NCI-H187 (cell line): Measurements from ENCODE around the gene HEATR9.

Experiments used
- DNase-seq, 2 experiments: peaks; one replicate each; lab custom pipeline; 2025; lab: John Stamatoyannopoulos, UW

HEATR9 gene

GRCh38 chr17:35864853-35865252, 3.8 kb downstream of the HEATR9 start:
- no peak for DNase-seq

GRCh38 chr17:35856603-35857002, 12.1 kb downstream of the HEATR9 start:
- no peak for DNase-seq

GRCh38 chr17:35855965-35856364, 12.7 kb downstream of the HEATR9 start:
- no peak for DNase-seq

- DNase-seq = peak in 1 of 2 experiments; percentile 6
Measured at GRCh38 chr17:35849469-35850348, 19.0 kb downstream of the HEATR9 start.

DNA sequence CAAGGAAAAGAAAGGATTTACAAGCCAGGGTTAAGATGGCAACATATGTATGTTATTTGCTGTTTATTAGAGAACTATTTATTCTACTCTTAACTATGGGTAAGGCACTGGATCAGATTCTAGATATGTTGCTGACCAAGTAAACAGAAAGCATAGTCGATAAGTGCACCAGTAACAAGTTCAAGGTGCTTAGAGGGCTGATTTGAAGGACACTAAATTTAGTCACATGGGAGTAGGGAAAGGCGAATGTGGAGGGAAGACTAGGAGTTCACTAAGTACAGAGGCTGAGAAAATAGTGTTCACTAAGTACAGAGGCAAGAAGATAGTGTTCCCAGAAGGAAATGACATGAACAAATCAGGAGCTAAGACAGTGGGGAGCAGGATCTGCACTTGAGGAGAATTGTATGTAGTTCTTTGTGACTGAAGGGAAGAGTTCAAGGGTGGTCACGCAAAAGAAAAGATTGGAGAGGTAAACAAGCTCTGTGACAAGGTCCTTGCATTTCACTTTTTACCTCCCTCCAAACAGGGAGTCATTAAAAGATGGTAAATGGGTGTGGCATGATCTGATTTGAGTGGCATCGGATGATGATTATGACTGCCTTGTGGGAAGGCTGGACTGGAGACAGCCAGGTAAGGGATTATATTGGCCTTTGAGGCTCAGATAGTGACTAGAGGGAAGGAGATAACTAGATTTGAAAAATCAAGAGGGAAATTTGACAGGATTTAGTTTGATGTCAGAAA, 20.9 kb downstream of the HEATR9 start:
- no peak for DNase-seq

- DNase-seq = no peak
Measured at GRCh38 chr17:35847006-35847405, 21.7 kb downstream of the HEATR9 start.

GRCh38 chr17:35846055-35846809, 22.5 kb downstream of the HEATR9 start:
- no peak for DNase-seq

DNA sequence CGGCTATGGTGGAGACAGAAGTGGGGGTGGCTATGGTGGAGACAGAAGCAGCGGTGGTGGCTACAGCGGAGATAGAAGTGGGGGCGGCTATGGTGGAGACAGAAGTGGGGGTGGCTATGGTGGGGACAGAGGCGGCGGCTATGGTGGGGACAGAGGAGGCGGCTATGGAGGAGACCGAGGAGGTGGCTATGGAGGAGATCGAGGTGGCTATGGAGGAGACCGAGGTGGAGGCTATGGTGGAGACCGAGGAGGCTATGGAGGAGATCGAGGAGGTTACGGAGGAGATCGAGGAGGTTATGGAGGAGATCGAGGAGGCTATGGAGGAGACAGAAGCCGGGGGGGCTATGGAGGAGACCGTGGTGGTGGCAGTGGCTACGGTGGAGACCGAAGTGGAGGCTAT, 24.1 kb downstream of the HEATR9 start:
- DNase-seq = no peak

DNA sequence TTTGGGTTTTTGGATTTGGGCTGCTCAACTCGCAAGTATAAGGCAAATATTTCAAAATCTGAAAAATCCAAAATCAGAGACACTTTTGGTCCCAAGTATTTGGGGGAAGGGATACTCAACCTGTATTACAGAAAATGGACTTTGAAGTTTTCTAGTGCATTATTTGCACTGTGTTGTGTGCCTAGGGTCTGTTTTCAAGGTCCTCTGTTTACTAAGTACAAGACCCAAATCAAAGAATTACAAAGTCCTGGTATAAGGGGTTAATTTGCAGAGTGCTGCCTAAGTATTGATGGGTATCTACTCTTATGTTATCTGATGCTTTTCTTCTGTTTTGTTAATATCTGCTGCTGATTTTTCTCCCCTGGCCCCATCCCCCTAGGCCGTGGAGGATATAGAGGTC, 25.0 kb downstream of the HEATR9 start:
- DNase-seq = no peak

DNA sequence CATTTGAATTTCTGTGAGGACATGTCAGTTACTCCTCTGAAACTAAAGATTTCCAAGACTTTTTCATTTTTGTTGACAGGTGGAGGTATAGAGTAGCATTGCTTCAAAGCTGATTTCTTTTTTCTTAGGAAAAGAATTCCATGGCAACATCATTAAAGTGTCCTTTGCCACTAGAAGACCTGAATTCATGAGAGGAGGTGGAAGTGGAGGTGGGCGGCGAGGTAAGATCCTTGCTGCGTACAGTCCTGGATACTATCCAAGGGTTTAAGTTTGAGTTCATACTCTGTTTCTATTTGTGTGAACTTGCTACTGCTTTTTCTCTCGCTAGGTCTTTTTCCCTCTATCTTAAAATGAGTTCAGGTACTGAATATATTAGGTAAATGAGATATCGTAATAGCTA, 26.5 kb downstream of the HEATR9 start:
- no peak for DNase-seq

GRCh38 chr17:35841505-35841904, 27.2 kb downstream of the HEATR9 start:
- DNase-seq = no peak

DNA sequence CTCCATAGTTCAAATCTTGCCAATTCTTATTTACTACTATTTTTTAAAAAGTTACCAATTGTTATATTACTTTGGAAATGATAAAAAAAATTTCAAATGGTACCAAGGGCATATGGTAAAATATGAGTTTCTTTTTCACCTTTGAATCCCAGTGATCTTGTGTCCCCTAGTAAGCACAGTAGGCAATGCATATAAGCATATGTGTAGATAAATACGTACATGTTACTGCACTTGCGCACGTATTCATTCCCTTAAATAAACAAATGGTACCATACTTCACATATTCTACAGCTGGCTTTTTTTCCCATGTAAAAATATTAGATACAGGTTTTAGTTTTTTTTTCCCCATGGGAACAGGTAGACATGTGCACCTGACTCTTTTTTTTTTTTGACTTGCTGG, 27.6 kb downstream of the HEATR9 start:
- no peak for DNase-seq

DNA sequence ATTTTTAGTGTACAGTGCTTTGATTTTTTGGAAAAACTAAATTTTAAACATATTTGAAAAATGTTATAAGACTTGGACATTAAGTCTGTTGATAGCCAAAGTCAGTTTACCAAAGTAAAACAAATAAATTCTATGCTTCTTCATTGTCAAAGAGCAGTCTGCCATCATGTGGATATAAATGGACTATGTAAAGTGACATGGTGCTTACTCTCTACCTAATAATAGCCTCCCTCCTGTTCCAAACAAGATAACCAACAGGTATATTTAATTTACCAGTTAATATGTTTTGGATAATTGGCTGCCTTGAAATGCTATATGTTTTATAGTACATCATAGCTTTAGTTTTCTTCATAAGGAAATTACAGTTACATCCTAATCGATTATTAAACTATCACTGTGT, 43.5 kb downstream of the HEATR9 start:
- no peak for DNase-seq

- DNase-seq = no peak
Measured at GRCh38 chr17:35821308-35821707, 47.4 kb downstream of the HEATR9 start.

GRCh38 chr17:35819455-35819854, 49.2 kb downstream of the HEATR9 start:
- DNase-seq = no peak

DNA sequence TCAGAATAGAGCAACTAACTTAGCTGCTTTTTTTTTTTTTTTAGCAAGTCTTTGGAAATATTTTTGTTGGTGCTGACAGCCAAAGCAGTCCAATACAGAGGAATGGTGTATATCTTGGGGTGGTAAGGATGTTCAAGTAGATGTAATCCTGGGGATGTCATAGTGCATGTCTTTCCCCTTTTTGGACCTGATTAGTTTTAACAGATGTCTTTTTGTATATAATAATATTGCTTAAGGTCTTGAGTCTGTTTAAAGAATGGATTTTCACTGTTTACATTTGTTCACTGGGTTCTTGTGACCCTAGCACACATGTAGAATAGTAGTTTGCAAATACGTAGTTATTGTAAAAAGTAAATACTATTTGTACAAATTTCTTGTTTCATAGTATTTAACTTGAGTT, 51.5 kb downstream of the HEATR9 start:
- no peak for DNase-seq

- DNase-seq = no peak
Measured at GRCh38 chr17:35816723-35817122, 52.0 kb downstream of the HEATR9 start.

DNA sequence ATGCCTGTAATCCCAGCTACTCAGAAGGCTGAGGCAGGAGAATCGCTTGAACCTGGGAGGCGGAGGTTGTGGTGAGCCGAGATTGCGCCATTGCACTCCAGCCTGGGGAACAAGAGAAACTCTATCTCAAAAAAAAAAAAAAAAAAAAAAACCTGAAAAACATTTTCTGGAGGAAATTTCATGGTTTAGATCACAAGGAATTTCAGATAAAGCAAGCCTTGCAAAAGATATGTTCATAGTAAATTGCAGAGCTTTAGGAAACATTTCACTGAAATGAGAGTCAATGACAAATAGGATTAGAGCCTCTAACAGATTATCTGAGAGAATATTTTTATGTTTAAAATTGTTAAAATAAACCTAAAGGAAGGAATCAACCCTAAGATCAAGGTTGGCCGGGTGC, 56.2 kb downstream of the HEATR9 start:
- no peak for DNase-seq

DNA sequence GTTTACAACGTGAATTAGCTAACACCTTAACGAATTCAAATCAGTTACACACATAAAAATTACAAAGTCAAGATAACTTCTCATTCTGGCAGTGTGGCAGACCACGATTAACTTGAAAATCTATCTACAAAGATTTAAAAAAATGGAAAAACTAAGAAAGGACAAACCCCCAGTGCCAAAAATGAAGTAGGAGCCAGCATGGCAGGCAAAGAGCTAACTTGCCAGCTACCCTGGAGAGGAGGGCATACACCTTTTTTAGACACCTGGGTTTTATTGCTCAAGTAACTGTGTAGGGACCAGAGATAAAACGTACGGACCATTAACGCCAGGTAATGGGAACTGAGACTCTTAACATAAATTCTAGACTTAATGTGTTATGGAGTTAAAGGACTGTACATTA, 56.9 kb downstream of the HEATR9 start:
- DNase-seq = no peak

DNA sequence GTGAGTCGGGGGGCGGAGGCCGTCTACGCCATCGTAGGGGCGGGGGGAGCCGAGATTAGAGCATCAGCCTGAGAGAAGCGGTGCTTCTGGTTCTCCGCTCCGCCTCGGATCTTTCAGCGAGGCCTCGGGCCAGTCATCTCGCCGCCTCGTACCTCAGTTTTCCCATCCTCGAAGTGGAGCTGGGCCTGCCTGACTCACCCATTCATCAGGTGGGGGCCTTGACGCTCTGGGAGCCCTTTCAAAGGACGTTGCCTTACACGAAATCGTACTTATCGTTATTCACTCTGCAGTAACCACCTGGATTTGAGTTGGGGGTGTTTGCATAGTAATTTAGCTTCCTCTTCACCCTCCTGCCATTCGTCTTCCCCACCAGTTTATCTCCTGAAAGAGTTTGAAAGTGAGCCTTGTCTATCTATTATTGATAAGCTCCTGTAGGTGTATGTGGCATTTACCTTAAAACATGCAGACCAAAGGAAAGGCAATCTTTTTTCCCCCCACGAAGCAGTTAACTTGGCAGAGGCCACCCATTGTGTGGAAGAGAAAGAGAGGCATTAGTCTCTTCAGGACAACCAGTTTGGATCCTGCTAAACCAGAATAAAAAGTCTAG, 58.7 kb downstream of the HEATR9 start:
- DNase-seq = no peak

DNA sequence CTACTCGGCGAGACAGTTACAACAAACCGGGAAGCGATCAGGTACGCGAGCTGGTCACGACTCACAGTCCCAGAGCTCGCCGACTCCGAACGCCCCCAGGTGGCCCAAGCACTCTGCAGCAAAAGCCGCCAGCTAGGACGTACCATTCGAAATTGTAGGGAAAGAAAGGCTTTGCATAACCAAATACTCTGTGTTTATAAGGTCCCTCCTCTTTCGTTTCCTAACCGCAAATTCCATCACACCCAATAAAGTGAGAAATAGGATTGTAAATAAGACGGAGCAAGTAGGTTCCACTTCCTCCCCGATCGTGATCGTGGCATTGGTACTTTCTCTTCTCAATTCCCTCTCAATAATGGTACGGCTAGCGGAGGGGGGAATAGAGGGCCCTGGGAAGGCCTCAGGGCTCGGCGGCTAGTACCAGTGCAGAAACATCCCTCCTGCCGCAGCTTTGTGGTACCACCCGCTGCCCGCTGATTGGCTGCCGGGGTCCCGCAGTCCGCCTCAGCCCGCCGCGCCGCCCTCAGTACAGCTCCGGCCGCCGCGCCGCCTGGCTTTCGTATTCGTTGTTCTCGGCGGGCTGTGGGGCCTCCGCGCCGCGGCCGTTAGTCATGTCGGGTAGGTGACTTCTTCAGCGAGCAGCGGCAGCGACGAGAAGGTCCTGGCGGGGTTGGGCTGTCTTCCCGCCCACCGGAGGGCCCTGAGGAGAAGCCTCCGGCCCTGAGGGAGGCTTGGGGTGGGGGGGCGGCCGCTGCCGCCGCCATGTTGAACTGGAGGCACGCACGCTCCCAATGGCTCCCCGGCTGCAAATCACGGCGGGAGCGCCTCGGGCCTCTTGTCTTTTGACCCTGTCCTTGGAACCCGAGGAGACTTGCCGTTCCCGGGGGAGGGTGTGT, 59.5 kb downstream of the HEATR9 start, which contains the start of gene TAF15:
Gene TAF15, plus strand, starts transcription at position 523 of the 893 bp plus-strand sequence. Its CDS starts 86 bp downstream, at position 609.
- DNase-seq = peak; percentile 86 to 93
